ENCODE data around the gene CAPN5.

GRCh38 chr11:77137421-77137820, 70.7 kb downstream of the CAPN5 start:
- TF ChIP-seq CTCF (IDR thresholded peaks at IDR 0.05; ENCODE audit: low read depth, low read length) (no peak), MYC (IDR thresholded peaks at IDR 0.05; ENCODE audit: low read depth, low read length) (no peak), POLR2A (IDR thresholded peaks at IDR 0.05; ENCODE audit: extremely low read depth, insufficient read length) (no peak)

All from NB4 (cell line).